Measurements from ENCODE around the gene GPC3.

DNA sequence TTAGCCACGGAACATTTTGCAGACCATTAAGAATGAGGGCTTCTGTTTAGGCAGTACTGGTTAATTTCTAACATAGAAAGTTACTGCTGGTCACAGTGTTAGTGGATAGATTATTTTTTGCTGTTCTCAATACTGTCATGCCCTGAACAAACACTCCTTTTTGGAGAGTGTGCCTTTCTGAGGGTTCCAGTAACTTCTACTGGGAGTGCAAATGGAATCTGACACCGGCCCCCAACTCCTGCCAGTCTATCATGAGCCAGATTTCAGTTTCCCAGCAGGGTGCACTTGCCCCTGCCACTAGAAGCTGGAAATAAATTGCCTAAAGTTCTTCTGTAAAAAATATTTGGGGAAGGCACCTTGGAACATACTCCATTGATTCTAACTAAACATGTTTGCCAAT, 345.7 kb downstream of the GPC3 start:
- TF ChIP-seq BCL3 (IDR thresholded peaks at IDR 0.05) (no peak), EP300 (IDR thresholded peaks at IDR 0.05) (no peak), RFX5 (IDR thresholded peaks at IDR 0.05) (no peak), SMC3 (IDR thresholded peaks at IDR 0.05) (no peak), MYC (IDR thresholded peaks at IDR 0.05; ENCODE audit: borderline replicate concordance, low read length) (no peak)
- TF ChIP-seq, protein P1, sequence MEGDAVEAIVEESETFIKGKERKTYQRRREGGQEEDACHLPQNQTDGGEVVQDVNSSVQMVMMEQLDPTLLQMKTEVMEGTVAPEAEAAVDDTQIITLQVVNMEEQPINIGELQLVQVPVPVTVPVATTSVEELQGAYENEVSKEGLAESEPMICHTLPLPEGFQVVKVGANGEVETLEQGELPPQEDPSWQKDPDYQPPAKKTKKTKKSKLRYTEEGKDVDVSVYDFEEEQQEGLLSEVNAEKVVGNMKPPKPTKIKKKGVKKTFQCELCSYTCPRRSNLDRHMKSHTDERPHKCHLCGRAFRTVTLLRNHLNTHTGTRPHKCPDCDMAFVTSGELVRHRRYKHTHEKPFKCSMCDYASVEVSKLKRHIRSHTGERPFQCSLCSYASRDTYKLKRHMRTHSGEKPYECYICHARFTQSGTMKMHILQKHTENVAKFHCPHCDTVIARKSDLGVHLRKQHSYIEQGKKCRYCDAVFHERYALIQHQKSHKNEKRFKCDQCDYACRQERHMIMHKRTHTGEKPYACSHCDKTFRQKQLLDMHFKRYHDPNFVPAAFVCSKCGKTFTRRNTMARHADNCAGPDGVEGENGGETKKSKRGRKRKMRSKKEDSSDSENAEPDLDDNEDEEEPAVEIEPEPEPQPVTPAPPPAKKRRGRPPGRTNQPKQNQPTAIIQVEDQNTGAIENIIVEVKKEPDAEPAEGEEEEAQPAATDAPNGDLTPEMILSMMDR (IDR thresholded peaks at IDR 0.05): no peak
- TF ChIP-seq, protein P2, sequence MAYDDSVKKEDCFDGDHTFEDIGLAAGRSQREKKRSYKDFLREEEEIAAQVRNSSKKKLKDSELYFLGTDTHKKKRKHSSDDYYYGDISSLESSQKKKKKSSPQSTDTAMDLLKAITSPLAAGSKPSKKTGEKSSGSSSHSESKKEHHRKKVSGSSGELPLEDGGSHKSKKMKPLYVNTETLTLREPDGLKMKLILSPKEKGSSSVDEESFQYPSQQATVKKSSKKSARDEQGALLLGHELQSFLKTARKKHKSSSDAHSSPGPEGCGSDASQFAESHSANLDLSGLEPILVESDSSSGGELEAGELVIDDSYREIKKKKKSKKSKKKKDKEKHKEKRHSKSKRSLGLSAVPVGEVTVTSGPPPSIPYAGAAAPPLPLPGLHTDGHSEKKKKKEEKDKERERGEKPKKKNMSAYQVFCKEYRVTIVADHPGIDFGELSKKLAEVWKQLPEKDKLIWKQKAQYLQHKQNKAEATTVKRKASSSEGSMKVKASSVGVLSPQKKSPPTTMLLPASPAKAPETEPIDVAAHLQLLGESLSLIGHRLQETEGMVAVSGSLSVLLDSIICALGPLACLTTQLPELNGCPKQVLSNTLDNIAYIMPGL (CRISPR knock-in tag; IDR thresholded peaks at IDR 0.05; ENCODE audit: borderline replicate concordance): no peak
